GM12891 (cell line): ENCODE data around the gene HJURP.

ENCODE experiments used
- POLR2A ChIP-seq: IDR thresholded peaks from 2 replicates; pipeline ENCODE4 v1.6.1; 2011; ENCODE audit warnings: low read depth, low read length, control low read depth
- POU2F2 ChIP-seq: IDR thresholded peaks from 2 replicates; pipeline ENCODE4 v1.6.1; 2011; ENCODE audit warnings: low read depth, mild to moderate bottlenecking, control low read depth, low read length, moderate library complexity
- TAF1 ChIP-seq: IDR thresholded peaks from 2 replicates; pipeline ENCODE4 v1.6.1; 2011; ENCODE audit warnings: low read depth, low read length, control low read depth

GRCh38 chr2:233817995-233818638 is 36.2 kb downstream of the HJURP start:
- TF ChIP-seq POU2F2 (no peak), TAF1 (no peak), POLR2A (no peak)
